HG03060 (cell line): ENCODE results near the gene IGSF22.

Experiments used
- ATAC-seq: cut with Tn5 transposase; IDR thresholded peaks from one replicate; pipeline ENCODE4 v1.9.1; 2021; ENCODE audit warnings: low read depth, moderate number of reproducible peaks; ENCODE audit not compliant: unreplicated experiment

IGSF22 gene

DNA sequence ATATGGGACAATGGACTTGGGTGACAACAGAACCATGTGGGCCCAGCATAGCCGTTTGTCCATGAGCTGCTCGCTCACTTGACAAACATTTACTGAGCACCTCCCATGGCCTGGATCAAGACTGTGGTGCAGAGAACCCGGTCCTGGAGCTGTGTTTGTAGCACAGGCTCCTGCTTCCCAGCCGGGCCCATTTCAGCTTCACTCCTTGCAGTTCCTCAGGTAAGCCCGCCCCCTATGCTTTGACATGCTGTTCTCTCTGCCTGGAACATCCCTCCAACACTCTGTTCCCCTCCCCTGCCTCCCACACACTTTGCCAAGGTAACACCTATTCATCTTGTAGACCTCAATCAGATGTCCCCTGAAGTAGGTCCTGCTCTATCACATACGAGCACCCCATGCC lies 19.3 kb upstream of the IGSF22 start:
- ATAC-seq: no peak

DNA sequence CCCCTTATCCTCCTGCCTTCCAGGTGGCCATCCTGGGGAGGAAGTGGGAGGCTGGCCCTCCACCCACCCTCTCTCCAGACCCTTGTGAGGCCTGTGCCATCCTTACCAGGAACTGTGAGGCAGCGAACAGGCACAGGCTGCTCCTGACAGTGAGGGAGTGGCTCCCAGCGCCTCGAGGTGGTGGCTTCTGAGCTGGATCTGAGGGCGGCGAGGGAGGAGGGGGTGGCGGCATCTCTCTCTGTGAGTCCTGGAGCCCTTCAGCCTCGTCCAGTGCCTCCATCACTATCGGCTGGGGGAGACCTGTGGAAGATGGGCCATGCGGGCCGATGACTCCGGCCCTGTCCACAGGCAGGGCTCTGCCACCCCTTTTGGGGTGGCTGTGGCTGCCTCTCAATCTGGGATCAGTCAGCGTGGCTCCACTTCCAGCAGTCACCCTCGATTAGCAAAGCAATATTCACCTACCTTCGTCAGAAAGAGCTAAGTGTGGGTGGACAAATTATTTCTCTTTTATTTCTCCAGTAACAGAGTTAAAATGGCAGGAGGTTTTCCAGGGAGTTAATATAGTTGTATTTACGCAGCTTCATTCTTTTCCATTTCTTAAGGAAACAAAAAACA lies 18.0 kb upstream of the IGSF22 start:
- no peak for ATAC-seq

DNA sequence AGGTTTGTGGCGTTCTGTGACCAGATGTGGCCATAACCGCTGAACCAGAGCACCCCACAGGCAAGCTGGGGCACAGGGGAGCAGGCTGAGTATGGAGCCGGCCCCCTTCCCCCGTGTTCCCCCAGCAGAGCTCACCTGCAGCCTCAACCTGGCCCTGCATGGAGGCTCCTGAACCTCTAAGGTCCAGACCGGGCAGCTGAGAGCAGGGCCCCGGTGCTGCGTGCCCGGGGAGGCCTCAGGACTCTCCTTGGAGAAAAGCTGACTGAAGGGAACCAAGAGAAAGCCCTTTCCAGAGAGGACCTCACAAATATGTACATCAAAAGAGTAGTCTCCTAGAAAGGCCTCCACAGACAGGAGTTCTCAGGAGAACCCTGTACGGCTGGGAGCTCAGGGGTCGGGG lies 17.4 kb upstream of the IGSF22 start:
- ATAC-seq: no peak

DNA sequence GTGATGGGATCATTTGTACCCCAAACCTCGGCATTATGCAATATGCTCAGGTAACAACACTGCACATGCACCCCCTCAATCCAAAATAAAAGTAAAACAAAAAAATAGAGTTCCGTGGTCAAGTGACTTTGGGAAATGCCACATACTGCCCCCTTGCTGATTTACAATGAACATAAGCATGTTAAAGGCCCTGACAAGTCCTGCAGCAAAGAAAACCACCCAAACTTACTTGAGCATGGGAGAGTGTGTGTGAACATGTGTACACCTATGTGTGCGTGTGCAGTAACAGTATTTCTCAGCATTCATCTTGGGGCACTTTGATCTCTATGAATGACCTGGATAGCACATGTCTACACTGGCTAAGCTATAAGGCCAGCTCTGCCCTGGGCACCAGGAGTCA lies 15.8 kb upstream of the IGSF22 start:
- ATAC-seq: no peak

DNA sequence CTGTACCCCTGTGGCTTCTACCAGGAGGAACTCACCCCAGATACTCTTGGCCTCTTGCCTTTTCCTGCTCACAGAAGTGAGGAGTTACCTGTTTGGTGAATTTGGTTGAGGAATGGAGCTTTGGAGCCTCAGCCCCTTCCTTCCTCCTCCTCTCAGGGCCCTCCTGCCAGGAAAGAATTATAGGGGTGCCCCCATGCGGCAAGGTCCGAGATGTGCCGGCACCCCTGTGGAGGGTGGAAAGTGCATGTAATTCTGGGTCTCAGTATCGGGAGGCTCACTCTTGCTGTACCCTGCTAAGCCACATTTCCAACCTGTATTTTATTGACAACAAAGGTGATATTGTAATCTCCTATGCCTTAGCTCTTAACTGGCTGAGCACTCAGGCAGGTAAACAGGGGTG lies 13.7 kb upstream of the IGSF22 start:
- ATAC-seq: no peak

DNA sequence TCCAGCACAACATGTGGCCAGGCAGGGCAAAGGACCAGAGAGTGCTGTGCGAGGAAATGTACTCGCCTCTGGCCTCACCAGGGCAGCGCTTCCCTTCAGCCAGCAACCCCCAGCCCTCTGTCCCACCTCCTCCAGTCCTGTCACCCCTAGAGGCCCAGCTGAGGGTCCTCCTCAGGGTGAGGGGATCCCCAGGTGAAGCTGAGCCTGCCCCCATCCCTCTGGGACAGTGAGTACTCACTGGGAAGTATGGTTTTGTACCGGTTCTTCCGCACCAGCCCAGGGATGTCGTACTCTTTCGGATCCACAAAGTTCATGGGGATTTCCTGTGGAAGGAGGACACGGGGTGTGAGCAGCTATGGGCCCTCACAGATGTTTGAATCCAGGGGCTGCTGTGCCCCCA lies 11.7 kb upstream of the IGSF22 start:
- no peak for ATAC-seq

DNA sequence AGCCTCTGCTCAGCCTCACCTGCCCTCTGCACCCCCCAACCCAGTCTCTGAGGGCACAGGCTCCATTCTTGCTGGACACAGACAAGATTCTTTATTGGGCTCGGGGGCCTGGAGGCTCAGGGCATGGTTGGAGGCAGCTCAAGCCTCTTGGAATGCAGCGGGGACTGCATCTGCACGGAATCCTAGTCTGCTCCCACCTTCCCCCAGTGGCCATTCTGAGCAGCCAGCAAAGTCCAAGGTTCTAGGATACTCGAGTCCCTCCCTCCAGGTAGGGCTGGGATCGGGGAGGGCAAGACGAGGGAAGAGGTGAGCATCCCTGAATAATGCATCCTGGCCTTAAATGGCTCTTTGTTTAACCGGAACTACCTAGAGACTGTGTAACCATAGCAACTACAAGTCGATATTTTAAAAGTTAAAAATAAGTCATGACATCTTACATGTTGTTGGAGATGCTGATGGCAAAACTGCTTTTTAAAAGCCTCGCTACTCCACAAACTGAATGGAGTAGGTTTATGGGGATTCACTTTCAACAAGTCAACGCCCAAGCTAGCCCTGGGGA lies 10.7 kb upstream of the IGSF22 start:
- no peak for ATAC-seq

DNA sequence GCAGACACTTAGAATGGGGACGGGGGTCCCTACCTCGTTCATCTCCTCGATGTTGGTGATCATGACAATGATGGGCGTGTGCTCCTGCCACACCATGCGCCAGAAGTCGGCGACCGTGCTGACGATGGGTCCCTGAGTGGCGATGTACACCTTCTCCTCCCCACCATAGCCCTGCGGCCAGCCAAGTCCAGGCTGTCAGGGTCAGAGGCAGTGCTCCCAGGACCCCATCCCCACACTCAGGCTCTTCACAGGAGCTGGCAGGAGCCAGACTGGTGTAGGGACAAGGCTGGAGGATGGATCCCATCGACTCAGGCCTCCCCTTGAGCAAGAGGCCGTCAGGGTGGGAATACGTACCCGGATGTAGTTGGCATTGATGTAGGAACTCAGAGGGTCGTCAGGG lies 7.2 kb upstream of the IGSF22 start:
- no peak for ATAC-seq

DNA sequence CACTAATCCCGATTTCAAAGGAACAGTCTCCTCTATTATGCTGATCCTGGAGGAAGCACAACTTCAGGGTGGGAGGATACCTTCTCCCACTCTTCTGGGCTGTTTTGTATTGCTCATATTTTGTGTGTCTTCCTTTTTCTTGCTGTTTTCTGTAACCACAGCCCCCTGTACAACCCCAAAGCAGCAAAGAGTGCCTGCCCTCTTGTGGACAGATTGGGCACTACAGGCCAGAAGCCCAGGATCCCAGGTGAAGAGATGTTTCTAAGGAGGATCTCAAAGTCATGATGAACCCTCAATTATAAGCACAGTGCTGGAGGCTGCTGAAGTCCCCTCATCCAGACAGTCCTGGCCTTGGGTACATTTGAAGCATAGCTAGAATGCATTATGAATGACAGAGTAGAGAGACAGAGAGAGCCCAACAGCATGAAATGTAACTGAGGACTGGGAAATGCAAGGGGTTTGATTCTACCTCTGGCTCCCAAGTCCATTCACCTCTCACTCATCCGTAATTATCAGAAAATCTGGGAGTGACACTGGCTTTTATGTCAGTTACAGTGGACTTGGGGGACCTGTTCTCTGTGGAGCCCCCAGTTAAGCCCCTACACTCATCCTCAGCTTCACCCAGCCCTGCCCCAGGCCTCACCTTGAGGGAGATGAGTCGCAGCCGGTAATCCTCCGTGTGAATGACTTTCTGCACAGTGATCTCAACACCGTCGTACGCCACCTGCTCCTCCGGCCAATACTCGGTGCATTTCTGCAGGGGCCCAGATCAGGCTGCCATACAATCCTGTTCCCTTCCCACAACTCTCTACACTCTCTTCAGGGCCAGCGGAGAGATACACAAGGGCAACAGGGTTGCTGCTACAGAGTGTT lies 6.2 kb upstream of the IGSF22 start:
- ATAC-seq: no peak

DNA sequence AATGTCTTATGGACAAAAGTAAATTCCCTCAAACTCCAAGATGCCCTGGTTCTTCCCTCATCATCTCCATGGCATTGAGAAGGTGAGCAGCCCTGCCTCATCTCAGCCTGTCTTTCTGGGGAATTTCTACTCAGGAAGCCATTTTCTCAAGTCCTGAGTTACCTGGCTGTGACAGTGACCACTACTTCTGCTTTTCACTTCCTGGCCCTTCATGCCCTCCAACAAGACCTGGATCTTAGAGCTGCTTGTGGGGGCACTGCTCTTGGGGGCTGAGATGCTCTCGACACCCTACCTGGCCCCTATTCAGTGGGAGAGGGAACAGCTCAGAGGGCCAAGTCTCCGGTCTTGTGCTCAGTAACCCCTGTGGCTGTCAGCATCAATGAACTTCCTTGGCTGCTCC lies 5.5 kb upstream of the IGSF22 start:
- ATAC-seq: no peak

DNA sequence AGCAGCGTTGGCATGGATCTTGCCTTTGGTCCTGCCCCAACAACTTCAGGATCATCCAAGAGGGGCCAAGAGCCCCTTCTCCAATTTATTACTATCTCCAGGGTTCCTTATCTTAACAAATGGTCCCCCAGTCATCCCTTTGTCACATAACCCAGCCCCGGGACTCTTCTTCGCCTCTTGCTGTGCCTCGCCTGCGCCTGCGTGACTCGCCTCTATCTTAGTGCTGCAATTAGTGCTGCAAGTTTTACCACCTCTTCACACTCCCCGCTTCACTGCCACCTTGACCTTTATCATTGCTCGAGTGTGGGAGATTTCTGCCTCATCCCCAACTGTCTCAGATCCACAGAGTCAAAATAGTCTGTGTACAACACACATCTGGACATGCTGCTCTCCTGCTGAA lies 4.0 kb upstream of the IGSF22 start:
- ATAC-seq: no peak

DNA sequence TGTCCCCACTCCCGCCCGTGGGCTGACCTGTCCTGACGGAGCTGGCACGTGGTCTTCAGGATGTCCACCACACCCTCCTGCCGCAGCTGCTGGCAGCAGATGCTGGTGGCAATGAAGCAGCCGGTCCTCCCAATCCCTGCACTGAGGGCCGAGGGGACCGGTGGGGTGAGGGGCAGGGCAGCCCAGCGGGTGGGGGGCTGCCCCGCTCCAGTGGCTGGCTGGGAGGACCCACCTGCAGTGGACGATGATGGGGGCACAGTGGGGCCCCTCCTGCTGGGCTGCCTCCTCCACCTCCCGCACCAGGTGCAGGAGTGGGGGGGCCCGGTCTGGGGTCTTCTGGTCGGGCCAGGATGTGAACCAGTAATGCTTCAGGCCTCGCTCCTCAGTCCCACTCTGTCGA lies 3.4 kb upstream of the IGSF22 start:
- no peak for ATAC-seq

DNA sequence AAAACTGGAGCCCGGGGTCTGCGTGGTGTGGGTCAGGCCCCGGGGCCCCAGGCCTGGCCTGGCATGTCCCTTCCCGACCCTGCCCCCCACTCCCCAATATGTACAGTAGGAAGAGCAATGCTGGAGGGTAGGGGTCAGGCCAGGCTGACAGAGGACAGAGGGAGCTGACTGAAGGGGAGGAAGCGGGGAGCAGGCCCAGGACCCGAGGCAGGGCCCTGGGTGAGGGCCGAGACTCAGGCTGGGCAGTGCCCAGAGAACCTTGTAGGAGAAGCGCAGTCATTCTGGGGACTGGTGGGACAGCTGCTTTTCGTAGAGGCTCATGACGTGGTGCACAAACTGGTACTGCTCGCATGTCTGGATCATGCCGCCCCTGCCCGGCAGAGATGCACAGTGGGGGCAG lies 2.7 kb upstream of the IGSF22 start:
- ATAC-seq: no peak

DNA sequence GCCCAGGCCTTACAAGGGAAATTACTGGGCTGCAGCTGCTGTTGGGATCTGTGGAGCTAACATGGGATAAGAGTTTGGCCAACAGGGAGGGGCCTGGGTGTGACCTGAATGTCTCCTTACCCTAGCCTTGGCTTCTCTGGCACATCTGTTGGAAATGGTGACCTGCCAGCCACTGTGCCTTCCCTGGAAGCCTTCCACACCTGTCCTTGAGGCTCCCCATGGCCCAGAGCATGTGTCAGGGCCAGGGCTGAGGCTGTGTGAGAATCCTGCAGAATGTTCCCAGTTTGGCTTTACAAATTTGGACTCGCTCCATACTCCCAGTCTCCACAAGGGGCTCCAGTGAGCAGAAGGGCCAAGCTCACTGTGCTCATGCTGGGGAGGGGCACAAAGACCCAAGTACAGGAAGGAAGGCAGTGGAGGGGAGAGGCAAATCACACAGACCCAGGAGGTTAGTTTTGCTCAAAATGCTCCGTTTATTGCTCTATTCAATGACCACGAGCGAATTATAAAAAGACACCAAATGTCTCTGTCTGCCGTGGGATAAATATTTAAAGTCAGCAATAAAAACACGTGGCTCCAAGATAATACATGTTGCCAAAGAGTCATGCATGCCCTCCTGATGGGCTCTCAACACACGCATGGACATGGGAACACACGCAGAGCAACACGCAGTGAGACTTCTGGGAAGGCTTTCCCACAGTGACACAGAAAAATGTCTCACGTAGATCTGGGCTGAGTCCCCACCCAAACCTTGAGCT lies 1.7 kb upstream of the IGSF22 start:
- no peak for ATAC-seq

DNA sequence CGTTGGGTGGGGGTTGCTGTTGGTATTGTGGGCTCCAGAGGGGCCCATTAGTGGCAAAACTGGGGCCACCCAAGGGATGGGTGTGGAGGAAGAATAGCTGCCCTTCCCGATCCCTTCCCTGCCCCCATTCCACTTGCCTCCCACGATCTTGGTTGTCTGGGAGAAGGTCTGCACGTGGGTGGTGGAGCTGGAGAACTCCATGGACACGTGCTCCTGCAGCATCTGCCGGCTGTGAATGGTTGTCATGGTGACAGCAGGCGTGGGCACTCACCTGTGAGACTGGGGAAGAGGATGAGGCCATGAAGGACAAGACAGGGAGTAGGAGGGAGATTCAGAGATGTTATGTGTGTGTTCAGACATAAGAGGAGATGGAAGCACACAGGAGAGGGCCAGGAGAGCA lies 2.0 kb downstream of the IGSF22 start:
- ATAC-seq: no peak

DNA sequence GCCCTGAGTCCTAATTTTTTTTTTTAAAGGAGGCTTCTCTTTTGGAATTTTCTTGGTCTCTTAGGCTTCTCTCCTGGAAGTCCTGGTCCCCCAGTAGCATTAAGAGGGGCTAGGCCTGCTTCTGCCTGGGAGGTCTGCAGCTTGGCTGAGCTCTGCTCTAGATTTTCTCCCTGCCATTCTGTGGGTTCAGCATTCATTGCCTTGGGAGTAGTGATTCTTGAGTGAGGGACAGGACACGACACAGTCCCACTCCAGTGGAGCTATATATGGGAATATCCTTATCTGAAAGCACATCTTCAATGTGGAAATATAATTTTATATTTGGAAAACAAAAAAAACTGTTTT lies 3.7 kb downstream of the IGSF22 start:
- no peak for ATAC-seq

DNA sequence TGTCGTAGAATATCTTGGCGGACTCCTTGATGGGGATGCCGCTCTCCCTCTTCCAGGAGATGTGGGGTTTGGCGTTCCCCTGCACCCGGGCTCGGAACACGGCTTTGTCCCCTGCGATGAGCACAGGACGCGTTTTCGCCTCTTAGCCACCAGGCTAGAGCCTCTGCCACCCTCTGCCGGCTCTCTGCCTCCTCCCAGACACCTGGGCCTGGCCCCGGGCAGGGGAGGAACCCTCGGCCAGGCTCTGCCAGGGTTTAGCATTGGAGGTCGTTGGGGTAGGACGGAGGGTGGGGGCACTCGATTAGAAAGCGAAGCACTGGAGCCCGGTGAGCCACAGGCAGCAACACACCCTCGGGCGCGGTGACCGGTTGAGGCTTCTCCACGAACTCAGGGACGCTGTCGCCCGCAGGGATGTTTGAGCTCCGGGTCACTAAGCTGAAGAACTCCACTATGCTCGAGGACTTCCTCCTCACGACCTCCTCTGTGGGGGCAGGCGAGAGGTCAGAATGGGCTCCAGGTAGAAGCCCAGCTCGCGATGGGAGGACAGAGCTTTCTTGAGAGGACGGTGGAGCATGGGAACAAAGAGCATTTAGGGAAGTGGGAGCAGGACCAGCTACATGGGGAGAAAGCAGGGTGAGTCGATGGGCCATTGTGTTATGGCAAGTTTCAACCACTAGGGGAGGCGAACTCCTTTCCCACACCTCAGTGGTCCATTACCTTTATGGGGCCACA lies 4.3 kb downstream of the IGSF22 start:
- ATAC-seq: no peak

DNA sequence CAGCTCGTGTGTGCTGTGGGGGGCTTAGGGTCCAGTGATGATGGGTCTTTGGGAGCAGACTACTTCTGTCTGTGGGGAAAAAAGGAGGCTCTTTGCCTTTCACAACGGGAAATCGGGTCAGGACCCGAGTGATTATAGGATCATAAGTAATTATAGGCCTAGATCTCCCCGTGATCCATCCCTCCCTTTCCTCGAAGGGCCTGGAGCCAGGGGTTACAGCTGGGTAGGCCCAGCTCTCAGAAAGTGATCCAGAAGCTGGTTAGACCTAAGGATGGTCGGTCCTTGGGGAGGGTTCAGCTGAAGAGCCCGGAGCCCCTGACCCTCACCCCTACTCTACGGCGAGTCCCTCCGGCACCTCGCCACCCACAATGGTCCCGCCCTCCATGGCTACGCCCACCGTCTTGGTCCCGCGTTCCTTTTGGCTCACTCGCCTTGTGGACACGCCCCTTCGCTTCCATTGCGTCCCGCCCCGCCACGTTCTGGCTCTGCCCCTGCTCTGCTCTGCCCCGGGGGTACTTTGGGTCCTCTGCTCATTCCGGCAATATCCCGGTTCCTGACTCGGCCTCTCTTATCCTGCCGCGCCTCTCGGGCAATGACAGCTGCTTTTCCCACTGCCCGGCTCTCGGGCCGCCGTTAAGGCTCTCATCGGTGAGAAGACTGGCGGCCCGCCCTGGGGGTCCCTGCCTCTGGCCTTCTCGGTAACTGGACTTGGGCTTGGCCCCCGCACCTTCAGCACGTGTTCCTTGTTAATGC lies 5.0 kb downstream of the IGSF22 start:
- peak; percentile 50 for ATAC-seq

DNA sequence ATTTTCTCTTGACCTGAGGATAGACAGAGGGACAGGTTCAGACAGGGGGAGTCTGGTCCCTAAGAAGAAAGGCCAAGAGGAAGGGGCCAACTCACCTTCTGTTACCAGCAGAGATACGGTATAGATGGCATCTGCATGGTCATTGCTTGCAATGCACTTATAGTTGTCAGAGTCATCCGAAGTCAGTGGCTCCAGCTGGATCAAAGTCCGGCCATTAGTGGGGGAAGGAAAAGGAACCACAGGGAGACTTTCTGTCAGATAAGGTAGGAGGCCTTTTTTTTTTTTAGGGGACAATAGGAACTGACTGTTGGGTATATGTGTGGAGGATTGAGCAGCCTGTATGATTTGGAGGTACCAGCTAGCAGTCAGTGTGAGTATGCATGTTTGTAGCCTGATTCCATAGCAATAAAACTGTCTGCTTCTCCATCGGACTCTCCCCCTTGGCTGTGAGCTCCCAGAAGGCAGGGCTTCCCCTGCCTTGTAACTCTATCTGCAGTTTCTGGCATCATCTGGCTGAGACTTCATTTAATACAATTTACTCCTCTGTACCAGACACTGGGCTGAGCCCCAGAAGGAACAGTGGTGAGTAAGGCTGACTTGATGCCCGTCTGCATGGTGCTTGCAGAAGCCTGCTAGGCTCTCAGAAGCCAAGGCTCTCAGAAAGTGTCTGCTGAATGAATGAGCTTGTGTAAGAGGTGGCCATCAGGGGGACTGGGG lies 5.7 kb downstream of the IGSF22 start:
- no peak for ATAC-seq
